ENCODE data around the gene LMBRD1. TPM values are rescaled to one million over a fixed set of nuclear protein-coding genes. Genes with fewer than 3 reads are reported as not detected.

The LMBRD1 gene
- polyA plus RNA-seq, 2 of the 4 experiments (the other 2 are of a cell fraction) = 14.1 to 23.8 TPM

DNA sequence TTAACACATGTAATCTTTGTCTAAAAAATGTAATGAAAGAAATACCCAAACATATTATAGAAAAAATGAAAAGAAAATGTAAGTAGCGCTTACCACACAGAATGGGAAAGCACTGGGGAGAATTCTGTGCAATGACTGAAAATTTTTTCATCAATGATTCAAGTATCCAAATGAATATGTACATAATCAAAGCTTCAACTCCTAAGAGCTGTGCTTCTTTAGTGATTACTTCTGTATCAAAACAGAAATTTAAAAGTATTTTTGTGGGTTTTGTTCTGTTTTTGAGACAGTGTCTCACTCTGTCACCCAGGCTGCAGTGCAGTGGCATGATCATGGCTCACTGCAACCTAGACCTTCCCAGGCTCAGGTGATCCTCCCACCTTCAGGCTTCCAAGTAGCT is 13.7 kb downstream of the LMBRD1 start (continued):
- TF ChIP-seq MAFK (IDR thresholded peaks at IDR 0.05; ENCODE audit: partially characterized antibody) = no peak

GRCh38 chr6:69780585-69781178 is 16.1 kb downstream of the LMBRD1 start:
- no peak for ATAC-seq
- TF ChIP-seq POLR2A (IDR thresholded peaks at IDR 0.05; ENCODE audit: low read length) = no peak
- TF ChIP-seq HMGXB4 (CRISPR knock-in tag; IDR thresholded peaks at IDR 0.05; ENCODE audit: borderline replicate concordance) = no peak
- TF ChIP-seq FOXS1 (CRISPR knock-in tag; IDR thresholded peaks at IDR 0.05) = no peak
- TF ChIP-seq RFX5 (IDR thresholded peaks at IDR 0.05) = no peak
- no peak for TF ChIP-seq NFE2L2 (conservative IDR thresholded peaks at IDR 0.05; ENCODE audit: low read length)
- TF ChIP-seq PHF8 (IDR thresholded peaks at IDR 0.05; ENCODE audit: borderline replicate concordance, low read depth) = no peak
- TF ChIP-seq CHD2 (IDR thresholded peaks at IDR 0.05; ENCODE audit: low read length, partially characterized antibody) = no peak
- TF ChIP-seq HOXB13 (CRISPR knock-in tag; IDR thresholded peaks at IDR 0.05; ENCODE audit: low read depth) = no peak
- no peak for DNase-seq (ENCODE audit: low read depth in 1 of 2, low spot score in 1 of 2)

GRCh38 chr6:69775941-69776340 is 20.9 kb downstream of the LMBRD1 start:
- H3K4me1 ChIP-seq = peaks cover 3% of the 10 kb centered on the region; the same call in 2 of the 3 replicates
- ChIA-PET POLR2A (no interaction called here), CTCF (no interaction called here)
- H3K9me3 ChIP-seq = no peaks in the 10 kb centered on the region
- TF ChIP-seq EHMT2 (IDR thresholded peaks at IDR 0.05; ENCODE audit: low read depth) (no peak), SREBF2 (IDR thresholded peaks at IDR 0.05) (no peak), RNF2 (IDR thresholded peaks at IDR 0.05; ENCODE audit: borderline replicate concordance, low read depth) (no peak), ZFP36 (IDR thresholded peaks at IDR 0.05; ENCODE audit: borderline replicate concordance, partially characterized antibody) (no peak), POLR2AphosphoS2 (conservative IDR thresholded peaks at IDR 0.05; ENCODE audit: low read length) (no peak), HEYL (CRISPR knock-in tag; IDR thresholded peaks at IDR 0.05) (no peak), GATA3 (IDR thresholded peaks at IDR 0.05; ENCODE audit: borderline replicate concordance) (no peak), EHF (CRISPR knock-in tag; IDR thresholded peaks at IDR 0.05) (no peak), RCOR1 (IDR thresholded peaks at IDR 0.05; ENCODE audit: low read depth, low read length) (no peak), MAFK (IDR thresholded peaks at IDR 0.05; ENCODE audit: partially characterized antibody) (no peak), MYC (IDR thresholded peaks at IDR 0.05; ENCODE audit: borderline replicate concordance, low read length) (no peak), ZSCAN20 (CRISPR knock-in tag; IDR thresholded peaks at IDR 0.05) (no peak), CBX2 (IDR thresholded peaks at IDR 0.05; ENCODE audit: borderline replicate concordance, low read depth) (no peak), NPAS2 (CRISPR knock-in tag; IDR thresholded peaks at IDR 0.05; ENCODE audit: borderline replicate concordance) (no peak)
- TF ChIP-seq, protein P1, sequence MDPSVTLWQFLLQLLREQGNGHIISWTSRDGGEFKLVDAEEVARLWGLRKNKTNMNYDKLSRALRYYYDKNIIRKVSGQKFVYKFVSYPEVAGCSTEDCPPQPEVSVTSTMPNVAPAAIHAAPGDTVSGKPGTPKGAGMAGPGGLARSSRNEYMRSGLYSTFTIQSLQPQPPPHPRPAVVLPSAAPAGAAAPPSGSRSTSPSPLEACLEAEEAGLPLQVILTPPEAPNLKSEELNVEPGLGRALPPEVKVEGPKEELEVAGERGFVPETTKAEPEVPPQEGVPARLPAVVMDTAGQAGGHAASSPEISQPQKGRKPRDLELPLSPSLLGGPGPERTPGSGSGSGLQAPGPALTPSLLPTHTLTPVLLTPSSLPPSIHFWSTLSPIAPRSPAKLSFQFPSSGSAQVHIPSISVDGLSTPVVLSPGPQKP (IDR thresholded peaks at IDR 0.05; ENCODE audit: low read depth, low read length) = no peak
- TF ChIP-seq, protein P2, sequence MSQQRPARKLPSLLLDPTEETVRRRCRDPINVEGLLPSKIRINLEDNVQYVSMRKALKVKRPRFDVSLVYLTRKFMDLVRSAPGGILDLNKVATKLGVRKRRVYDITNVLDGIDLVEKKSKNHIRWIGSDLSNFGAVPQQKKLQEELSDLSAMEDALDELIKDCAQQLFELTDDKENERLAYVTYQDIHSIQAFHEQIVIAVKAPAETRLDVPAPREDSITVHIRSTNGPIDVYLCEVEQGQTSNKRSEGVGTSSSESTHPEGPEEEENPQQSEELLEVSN (IDR thresholded peaks at IDR 0.05; ENCODE audit: borderline replicate concordance, low read depth) = no peak
- TF ChIP-seq, protein P3, sequence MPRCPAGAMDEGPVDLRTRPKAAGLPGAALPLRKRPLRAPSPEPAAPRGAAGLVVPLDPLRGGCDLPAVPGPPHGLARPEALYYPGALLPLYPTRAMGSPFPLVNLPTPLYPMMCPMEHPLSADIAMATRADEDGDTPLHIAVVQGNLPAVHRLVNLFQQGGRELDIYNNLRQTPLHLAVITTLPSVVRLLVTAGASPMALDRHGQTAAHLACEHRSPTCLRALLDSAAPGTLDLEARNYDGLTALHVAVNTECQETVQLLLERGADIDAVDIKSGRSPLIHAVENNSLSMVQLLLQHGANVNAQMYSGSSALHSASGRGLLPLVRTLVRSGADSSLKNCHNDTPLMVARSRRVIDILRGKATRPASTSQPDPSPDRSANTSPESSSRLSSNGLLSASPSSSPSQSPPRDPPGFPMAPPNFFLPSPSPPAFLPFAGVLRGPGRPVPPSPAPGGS (IDR thresholded peaks at IDR 0.05) = no peak
- H3K27ac ChIP-seq = no peak overlapping the region
- H3K4me3 ChIP-seq = no peak overlapping the region
- no peak overlapping the region for H3K4me2 ChIP-seq
- FAIRE-seq (no peak), DNase-seq (ENCODE audit: low read depth in 1 of 2, low spot score in 1 of 2) (no peak), ATAC-seq (no peak)

More at GRCh38 chr6:69780585-69781178, 16.1 kb downstream of the LMBRD1 start:
- Histone ChIP-seq H3K4me1 (peaks cover 8% of the 10 kb centered on the region; the same call in 2 of the 3 replicates), H3K4me2 (0 out of 3 replicates have a peak overlapping the region, but pooled peaks have one; percentile 1), H3K4me3 (no peak overlapping the region), H3K27ac (no peak overlapping the region), H3K9me3 (no peaks in the 10 kb centered on the region)
- FAIRE-seq = no peak
- POLR2A ChIA-PET = no interaction called here
- 47% methylated on average over 2 of the region's 2 CpGs for WGBS (ENCODE audit: missing lambda C conversion rate)
- CTCF ChIA-PET = interaction anchor here (1.1 kb wide), 1 partner anchor 16 kb away, joined by 4 read pairs; no protein-coding TSS in a partner anchor
